ENCODE data around the gene DNAJC25.

Gene DNAJC25

GRCh38 chr9:111678293-111678692, 47.2 kb downstream of the DNAJC25 start:
- Histone ChIP-seq H3K36me3 (ENCODE audit: low read length) (no peaks in the 10 kb centered on the region), H2AFZ (ENCODE audit: low read depth, low read length, severe bottlenecking) (no peak overlapping the region), H3K9ac (ENCODE audit: low read length) (no peak overlapping the region), H3K27ac (ENCODE audit: low read depth, low read length) (no peak overlapping the region), H3K79me2 (ENCODE audit: insufficient read depth, low read length) (no peaks in the 10 kb centered on the region), H3K4me3 (ENCODE audit: insufficient read depth, low read length, poor library complexity, severe bottlenecking) (no peak overlapping the region), H3K27me3 (ENCODE audit: low read length) (no peaks in the 10 kb centered on the region), H3K4me2 (ENCODE audit: low read depth, low read length, poor library complexity, severe bottlenecking) (no peak overlapping the region), H4K20me1 (ENCODE audit: low read depth, low read length) (no peaks in the 10 kb centered on the region), H3K9me2 (replicated peaks; ENCODE audit: insufficient read depth, low read length) (no peaks in the 10 kb centered on the region), H3K9me3 (ENCODE audit: insufficient read depth, low read length) (no peaks in the 10 kb centered on the region), H3F3A (ENCODE audit: insufficient read depth) (no peaks in the 10 kb centered on the region)
- TF ChIP-seq CTCF (IDR thresholded peaks at IDR 0.05; ENCODE audit: insufficient read depth, low read length, poor library complexity, severe bottlenecking) (no peak), EZH2phosphoT487 (conservative IDR thresholded peaks at IDR 0.05; ENCODE audit: low read length) (no peak)

- H3K27me3 ChIP-seq (ENCODE audit: low read length) = no peaks in the 10 kb centered on the region
- H3K79me2 ChIP-seq (ENCODE audit: insufficient read depth, low read length) = no peaks in the 10 kb centered on the region
- H3K27ac ChIP-seq (ENCODE audit: low read depth, low read length) = no peak overlapping the region
- H3K36me3 ChIP-seq (ENCODE audit: low read length) = no peaks in the 10 kb centered on the region
- H2AFZ ChIP-seq (ENCODE audit: low read depth, low read length, severe bottlenecking) = no peak overlapping the region
- no peaks in the 10 kb centered on the region for H3K9me2 ChIP-seq (replicated peaks; ENCODE audit: insufficient read depth, low read length)
- H3F3A ChIP-seq (ENCODE audit: insufficient read depth) = no peaks in the 10 kb centered on the region
- no peaks in the 10 kb centered on the region for H3K9me3 ChIP-seq (ENCODE audit: insufficient read depth, low read length)
- no peak overlapping the region for H3K4me3 ChIP-seq (ENCODE audit: insufficient read depth, low read length, poor library complexity, severe bottlenecking)
- H3K4me2 ChIP-seq (ENCODE audit: low read depth, low read length, poor library complexity, severe bottlenecking) = no peak overlapping the region
- no peaks in the 10 kb centered on the region for H4K20me1 ChIP-seq (ENCODE audit: low read depth, low read length)
- TF ChIP-seq EZH2phosphoT487 (conservative IDR thresholded peaks at IDR 0.05; ENCODE audit: low read length) = no peak
- TF ChIP-seq CTCF (IDR thresholded peaks at IDR 0.05; ENCODE audit: insufficient read depth, low read length, poor library complexity, severe bottlenecking) = no peak
- H3K9ac ChIP-seq (ENCODE audit: low read length) = no peak overlapping the region
Observed at GRCh38 chr9:111679199-111679598, 48.1 kb downstream of the DNAJC25 start.

GRCh38 chr9:111683392-111683791, 52.3 kb downstream of the DNAJC25 start:
- no peaks in the 10 kb centered on the region for H3K36me3 ChIP-seq (ENCODE audit: low read length)
- H3F3A ChIP-seq (ENCODE audit: insufficient read depth) = no peaks in the 10 kb centered on the region
- H3K27ac ChIP-seq (ENCODE audit: low read depth, low read length) = no peak overlapping the region
- H3K9me3 ChIP-seq (ENCODE audit: insufficient read depth, low read length) = no peaks in the 10 kb centered on the region
- H3K4me2 ChIP-seq (ENCODE audit: low read depth, low read length, poor library complexity, severe bottlenecking) = no peak overlapping the region
- no peaks in the 10 kb centered on the region for H3K27me3 ChIP-seq (ENCODE audit: low read length)
- no peak for TF ChIP-seq CTCF (IDR thresholded peaks at IDR 0.05; ENCODE audit: insufficient read depth, low read length, poor library complexity, severe bottlenecking)
- no peak for TF ChIP-seq EZH2phosphoT487 (conservative IDR thresholded peaks at IDR 0.05; ENCODE audit: low read length)
- H2AFZ ChIP-seq (ENCODE audit: low read depth, low read length, severe bottlenecking) = no peak overlapping the region
- H3K79me2 ChIP-seq (ENCODE audit: insufficient read depth, low read length) = no peaks in the 10 kb centered on the region
- H3K4me3 ChIP-seq (ENCODE audit: insufficient read depth, low read length, poor library complexity, severe bottlenecking) = no peak overlapping the region
- no peaks in the 10 kb centered on the region for H4K20me1 ChIP-seq (ENCODE audit: low read depth, low read length)
- H3K9me2 ChIP-seq (replicated peaks; ENCODE audit: insufficient read depth, low read length) = no peaks in the 10 kb centered on the region
- H3K9ac ChIP-seq (ENCODE audit: low read length) = no peak overlapping the region

Measured in SU-DHL-6 (cell line).